VCaP (cell line): ENCODE results near the gene DSP.
A peak's percentile ranks its signal among the peaks of the same experiment; 100 is the strongest.

Experiments used
- H3K27ac ChIP-seq: fragments of 450-650 bp; 2 replicates; pipeline ENCODE4 v1.5.1; 2017
- TF ChIP-seq, protein P1 (sequence below): fragments of 450-650 bp; conservative IDR thresholded peaks from 2 replicates; pipeline ENCODE4 v1.5.1; 2017; ENCODE audit warnings: mild to moderate bottlenecking, moderate library complexity

DSP gene

DNA sequence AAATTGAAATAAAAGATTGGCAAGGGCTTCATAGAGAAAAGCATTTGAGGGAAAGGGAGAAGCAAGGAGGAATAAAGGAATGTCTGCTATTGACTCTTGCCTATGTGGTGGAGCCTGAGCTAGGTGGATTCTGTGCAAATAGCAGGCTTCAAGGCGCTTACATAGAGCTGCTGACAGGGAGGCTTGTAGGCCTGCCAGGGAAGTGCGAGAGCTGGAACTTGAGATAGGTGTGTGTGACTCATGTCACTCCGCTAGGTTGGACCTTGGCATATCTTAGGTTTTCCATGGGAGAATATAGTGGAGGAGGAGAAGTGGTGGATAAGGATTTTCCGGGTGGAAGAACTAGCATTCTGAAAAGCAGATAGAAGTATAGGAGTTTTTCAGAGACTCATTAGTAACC lies 62.5 kb downstream of the DSP start:
- H3K27ac ChIP-seq = no peak overlapping the region
- TF ChIP-seq, protein P1, sequence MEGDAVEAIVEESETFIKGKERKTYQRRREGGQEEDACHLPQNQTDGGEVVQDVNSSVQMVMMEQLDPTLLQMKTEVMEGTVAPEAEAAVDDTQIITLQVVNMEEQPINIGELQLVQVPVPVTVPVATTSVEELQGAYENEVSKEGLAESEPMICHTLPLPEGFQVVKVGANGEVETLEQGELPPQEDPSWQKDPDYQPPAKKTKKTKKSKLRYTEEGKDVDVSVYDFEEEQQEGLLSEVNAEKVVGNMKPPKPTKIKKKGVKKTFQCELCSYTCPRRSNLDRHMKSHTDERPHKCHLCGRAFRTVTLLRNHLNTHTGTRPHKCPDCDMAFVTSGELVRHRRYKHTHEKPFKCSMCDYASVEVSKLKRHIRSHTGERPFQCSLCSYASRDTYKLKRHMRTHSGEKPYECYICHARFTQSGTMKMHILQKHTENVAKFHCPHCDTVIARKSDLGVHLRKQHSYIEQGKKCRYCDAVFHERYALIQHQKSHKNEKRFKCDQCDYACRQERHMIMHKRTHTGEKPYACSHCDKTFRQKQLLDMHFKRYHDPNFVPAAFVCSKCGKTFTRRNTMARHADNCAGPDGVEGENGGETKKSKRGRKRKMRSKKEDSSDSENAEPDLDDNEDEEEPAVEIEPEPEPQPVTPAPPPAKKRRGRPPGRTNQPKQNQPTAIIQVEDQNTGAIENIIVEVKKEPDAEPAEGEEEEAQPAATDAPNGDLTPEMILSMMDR = no peak

DNA sequence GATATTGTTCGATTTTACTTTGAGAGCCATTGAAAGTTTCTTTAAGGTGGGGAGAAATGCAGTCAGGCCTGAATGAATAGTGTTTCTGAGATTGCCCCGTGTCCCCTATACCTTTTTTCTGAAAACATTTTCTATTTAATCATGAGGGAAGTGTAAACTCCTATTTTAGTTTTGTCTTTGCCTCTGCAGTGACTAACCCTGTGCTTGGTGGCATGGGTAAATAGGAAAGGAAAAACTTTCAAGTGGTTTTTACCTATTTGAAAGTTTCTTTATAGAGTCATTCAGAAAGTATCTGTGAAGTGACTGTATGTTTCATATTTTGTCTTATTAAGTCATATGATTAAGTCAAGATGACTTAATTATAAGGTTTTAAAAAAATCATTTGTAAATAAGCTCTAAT lies 63.0 kb downstream of the DSP start:
- TF ChIP-seq, protein P1 = no peak
- H3K27ac ChIP-seq = no peak overlapping the region

DNA sequence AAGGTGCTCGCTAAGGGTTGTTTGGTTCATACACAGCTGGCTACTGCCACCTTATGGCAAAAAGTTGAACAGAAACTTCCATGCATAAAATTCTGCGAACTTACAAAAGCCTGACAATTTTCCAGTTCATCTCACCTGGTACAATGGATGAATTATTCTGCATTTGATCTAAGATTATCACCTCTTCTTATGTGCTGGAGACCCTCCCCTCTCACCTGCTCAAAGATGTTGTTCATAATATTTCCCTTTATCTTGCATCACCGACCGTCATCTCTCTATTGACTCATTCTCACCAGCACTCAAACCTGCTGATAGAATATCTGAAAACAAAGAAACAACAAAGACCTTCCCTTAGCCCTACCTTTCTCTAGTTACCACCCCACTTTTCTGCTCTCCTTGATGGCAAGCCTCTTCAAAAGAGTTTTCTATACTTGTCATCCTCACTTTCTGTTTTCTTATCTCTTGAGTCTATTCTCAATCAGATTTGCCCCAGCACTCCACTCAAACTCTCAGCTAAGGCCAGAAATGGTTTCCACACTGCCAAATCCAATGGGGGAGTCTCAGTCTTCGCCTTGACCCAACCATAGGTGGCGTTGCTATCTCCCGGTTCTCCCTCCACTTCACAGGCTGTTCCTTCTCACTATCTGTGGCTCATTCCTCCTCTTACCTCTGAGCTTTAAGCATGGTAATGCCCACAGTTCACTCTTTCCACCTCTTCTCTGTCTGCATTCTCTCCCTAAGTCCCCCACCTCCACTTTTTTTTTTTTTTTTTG lies 74.3 kb downstream of the DSP start:
- TF ChIP-seq, protein P1 = peak; percentile 62
- no peak overlapping the region for H3K27ac ChIP-seq

DNA sequence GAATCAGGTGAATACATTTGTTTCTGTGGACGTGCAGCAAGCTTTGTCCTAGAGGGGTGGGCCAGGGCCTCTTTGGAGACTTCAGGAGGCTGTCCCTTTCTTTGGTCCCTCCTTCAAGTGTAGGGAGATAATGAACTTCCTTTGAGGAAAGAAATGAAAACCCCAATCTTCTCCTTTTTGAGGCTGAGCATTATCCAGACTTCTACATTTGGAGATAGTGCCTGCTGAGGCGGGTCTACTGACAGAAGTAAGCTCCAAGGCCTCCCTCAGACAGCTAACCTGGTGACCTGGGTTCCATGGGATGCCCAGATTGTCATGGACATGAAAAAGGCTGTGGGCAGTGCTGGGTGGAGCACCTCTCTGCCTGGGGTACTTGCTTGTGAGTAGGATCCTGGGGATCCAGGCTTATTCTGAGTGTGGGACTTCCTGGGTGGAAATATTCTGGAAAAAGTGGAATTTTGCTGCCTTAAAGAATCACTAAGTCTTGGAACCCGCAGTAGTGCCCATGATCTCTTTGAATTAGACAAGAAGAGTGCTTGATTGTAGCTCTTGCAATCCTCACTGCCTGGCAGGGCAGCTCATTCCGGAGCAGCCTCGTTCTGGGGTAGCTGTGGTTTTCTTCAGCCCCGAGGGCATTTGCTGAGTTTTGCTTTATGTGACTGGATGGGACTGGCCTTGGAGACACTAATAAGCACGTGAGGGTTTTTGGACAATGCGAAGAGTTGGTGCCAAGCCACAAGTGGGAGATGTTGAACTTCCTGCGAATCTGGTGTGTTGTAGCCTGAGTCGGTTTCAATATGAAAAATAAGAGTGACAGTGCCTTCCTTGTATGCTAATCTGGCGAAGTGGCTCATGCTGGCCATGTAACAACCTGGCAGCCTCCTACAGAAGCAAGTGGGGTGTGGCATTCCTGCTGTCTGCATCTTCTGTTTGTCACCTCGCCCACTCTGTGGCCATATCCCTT lies 76.6 kb downstream of the DSP start:
- TF ChIP-seq, protein P1 = no peak
- no peak overlapping the region for H3K27ac ChIP-seq

DNA sequence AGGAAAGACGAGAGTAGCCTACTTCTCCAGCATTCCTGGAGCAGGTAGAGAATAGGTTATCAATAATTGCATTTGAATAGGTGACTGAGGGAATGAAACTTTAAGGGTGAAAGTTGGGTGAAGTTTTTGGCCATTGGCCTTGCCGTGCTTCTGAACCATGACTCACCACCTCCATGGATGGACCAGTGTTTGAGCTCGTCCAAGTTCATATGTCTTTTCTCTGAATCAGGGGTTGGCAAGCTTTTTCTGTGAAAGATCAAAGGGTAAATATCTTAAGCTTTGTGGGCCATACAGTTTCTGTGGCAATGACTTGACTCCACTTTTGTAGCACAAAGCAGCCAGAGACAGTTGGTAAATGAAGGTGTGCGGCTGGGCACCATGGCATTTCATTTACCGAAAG lies 80.3 kb downstream of the DSP start:
- H3K27ac ChIP-seq = no peak overlapping the region
- TF ChIP-seq, protein P1 = no peak

DNA sequence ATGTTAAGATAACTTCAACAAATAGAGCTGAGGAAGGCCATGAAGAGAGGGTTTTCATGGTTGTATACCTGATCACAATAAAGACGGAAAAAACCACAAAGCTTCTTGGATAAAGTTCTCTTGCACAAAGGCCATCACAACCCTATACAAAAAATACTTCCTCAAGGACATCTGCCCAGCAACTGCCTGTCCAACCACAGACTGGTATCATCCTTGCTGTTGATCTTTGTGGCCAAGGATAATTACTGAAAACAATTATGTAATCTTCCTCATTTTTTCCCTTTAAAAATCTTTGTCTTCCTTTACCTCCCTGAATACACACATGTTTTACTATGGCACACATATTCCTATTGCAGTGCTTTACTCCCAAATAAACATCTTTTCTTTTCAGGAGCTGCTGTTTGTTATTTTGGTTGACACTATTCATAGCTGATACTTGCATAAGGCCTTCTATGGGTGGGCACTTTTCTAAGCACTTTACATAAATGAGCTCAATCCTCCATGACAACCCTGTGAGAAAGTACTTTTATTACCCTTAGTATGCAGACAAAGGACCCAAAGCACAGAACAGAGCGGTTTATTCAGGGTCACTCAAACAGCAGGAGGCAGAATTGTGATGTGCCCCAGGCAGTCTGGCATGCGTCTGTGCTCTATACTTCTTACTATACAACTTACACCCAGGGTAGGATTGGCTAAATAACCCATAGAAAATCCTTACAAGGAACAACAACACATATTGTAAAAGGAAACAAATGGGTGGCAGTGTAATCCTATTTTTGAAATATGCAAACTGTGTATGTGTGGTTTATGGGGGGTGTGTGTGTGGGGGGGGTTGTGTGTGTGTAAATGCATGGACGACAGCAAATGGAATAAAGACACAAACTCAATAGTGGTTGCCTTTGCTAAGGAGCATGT lies 83.6 kb downstream of the DSP start:
- no peak overlapping the region for H3K27ac ChIP-seq
- TF ChIP-seq, protein P1 = no peak
